Stimulated activated CD8-positive, alpha-beta memory T cell treated with anti-CD3 and anti-CD28 coated beads, Interleukin-2, amount 100 ng/mL, for 48 hours (primary cell): ENCODE measurements around the gene SERPINB13.

ENCODE experiments used
- DNase-seq, 2 donors: peaks; one replicate each; pipeline ENCODE4 v3.0.0-alpha.2; 2020; ENCODE audit warnings: low read depth in 2 of 2

The SERPINB13 gene

GRCh38 chr18:63646936-63647335 lies 59.8 kb downstream of the SERPINB13 start:
- DNase-seq: no peak

DNA sequence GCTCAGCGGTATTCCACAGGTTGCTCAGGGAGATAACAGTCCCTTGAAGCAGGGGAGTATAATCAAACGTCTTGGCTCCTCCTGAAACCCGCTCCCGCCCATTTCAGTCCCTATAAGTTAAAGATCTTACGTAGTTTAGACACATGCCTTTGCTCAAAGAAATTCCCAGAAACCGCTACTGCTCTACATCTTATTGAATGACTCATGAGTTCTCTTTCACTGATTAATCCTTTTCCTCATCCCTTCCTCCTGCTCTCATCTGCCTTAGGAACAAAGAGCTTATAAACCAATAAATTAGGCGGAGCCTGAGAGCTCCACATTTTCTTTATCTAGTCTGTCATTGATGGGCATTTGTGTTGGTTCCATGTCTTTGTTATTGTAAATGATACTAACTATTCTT lies 61.1 kb downstream of the SERPINB13 start:
- DNase-seq: no peak
